ENCODE data around the gene PARD3.

PARD3 gene

DNA sequence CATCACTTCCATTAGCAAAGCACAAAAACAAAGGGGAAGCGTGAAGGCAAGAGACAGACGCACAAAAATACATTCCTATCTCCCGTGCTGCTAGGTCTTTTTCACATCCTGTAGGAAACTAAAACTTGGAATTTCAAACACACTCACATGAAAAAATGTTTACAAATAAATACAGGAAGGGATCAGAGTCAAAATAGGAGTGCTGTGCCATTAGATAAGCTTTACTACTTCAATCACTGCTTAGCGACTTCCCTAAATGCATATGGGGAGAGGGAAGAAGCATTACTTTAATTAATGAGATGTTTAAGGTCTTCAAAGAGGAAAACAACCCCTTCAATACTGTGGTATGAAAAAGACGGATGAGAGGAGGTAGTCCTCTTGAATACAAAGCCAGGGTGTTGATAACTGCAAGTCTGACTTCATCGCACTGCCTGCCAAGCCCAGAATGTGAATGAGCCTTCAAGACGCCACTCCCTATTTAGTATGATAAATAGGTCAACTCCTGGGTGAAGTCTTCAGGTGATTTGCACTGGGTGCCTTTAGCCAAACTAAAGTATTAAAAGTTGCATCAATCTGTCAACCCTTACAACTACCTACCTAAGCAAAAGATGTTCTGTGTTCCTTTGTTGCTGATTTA, 13.9 kb downstream of the PARD3 start:
- peaks cover 80% of the 10 kb centered on the region for H3K79me2 ChIP-seq (ENCODE audit: insufficient read depth, low read length)
- H4K20me1 ChIP-seq (ENCODE audit: insufficient read depth, low read length, poor library complexity, severe bottlenecking) = peaks cover 28% of the 10 kb centered on the region
- H2AFZ ChIP-seq (ENCODE audit: low read length) = no peak overlapping the region
- H3K9me2 ChIP-seq (replicated peaks; ENCODE audit: low read depth, low read length) = no peaks in the 10 kb centered on the region
- H3K36me3 ChIP-seq (ENCODE audit: insufficient read depth, low read length) = peaks cover 15% of the 10 kb centered on the region; the same call in 1 of the 2 replicates
- no peak overlapping the region for H3K4me3 ChIP-seq (ENCODE audit: low read length, poor library complexity, severe bottlenecking)
- H3K9ac ChIP-seq (ENCODE audit: low read depth, low read length, poor library complexity, severe bottlenecking) = no peak overlapping the region
- TF ChIP-seq, protein P1, sequence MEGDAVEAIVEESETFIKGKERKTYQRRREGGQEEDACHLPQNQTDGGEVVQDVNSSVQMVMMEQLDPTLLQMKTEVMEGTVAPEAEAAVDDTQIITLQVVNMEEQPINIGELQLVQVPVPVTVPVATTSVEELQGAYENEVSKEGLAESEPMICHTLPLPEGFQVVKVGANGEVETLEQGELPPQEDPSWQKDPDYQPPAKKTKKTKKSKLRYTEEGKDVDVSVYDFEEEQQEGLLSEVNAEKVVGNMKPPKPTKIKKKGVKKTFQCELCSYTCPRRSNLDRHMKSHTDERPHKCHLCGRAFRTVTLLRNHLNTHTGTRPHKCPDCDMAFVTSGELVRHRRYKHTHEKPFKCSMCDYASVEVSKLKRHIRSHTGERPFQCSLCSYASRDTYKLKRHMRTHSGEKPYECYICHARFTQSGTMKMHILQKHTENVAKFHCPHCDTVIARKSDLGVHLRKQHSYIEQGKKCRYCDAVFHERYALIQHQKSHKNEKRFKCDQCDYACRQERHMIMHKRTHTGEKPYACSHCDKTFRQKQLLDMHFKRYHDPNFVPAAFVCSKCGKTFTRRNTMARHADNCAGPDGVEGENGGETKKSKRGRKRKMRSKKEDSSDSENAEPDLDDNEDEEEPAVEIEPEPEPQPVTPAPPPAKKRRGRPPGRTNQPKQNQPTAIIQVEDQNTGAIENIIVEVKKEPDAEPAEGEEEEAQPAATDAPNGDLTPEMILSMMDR (conservative IDR thresholded peaks at IDR 0.05; ENCODE audit: low read length) = no peak
- no peak for TF ChIP-seq EZH2phosphoT487 (IDR thresholded peaks at IDR 0.05; ENCODE audit: borderline replicate concordance)
- H3F3A ChIP-seq (ENCODE audit: low read depth) = no peaks in the 10 kb centered on the region
- no peaks in the 10 kb centered on the region for H3K27me3 ChIP-seq (ENCODE audit: insufficient read depth, low read length, poor library complexity, severe bottlenecking)
- peaks cover 9% of the 10 kb centered on the region for H3K4me1 ChIP-seq (ENCODE audit: insufficient read depth, low read length, poor library complexity, severe bottlenecking)
- no peaks in the 10 kb centered on the region for H3K9me3 ChIP-seq (ENCODE audit: insufficient read depth, low read depth, low read length)
- no peak overlapping the region for H3K4me2 ChIP-seq (ENCODE audit: low read depth, low read length, poor library complexity, severe bottlenecking)

DNA sequence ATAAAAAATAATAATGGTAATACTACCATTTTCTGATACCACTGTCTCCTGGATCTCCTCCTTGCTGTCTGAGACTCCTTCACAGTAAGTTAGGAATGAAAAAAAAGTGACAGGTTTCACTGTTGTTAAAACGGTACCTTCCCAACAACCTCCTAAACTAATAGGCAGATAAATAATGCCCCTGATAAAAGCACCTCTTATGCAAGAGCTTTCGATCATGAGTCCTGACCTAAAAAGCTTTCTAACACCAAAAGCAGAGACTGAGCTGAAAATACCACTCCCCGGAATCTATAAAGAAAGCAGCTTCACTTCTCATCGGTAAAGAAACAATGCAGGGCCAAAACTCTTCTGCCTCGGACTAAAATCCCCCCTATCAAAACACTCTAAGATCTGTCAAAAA, 14.5 kb downstream of the PARD3 start:
- H4K20me1 ChIP-seq (ENCODE audit: insufficient read depth, low read length, poor library complexity, severe bottlenecking) = peaks cover 29% of the 10 kb centered on the region
- no peak for TF ChIP-seq EZH2phosphoT487 (IDR thresholded peaks at IDR 0.05; ENCODE audit: borderline replicate concordance)
- TF ChIP-seq, protein P1 (conservative IDR thresholded peaks at IDR 0.05; ENCODE audit: low read length) = no peak
- no peaks in the 10 kb centered on the region for H3F3A ChIP-seq (ENCODE audit: low read depth)
- no peak overlapping the region for H3K9ac ChIP-seq (ENCODE audit: low read depth, low read length, poor library complexity, severe bottlenecking)
- no peak overlapping the region for H3K4me3 ChIP-seq (ENCODE audit: low read length, poor library complexity, severe bottlenecking)
- peaks cover 80% of the 10 kb centered on the region for H3K79me2 ChIP-seq (ENCODE audit: insufficient read depth, low read length)
- no peak overlapping the region for H3K4me2 ChIP-seq (ENCODE audit: low read depth, low read length, poor library complexity, severe bottlenecking)
- H3K9me2 ChIP-seq (replicated peaks; ENCODE audit: low read depth, low read length) = no peaks in the 10 kb centered on the region
- no peak overlapping the region for H2AFZ ChIP-seq (ENCODE audit: low read length)
- no peaks in the 10 kb centered on the region for H3K9me3 ChIP-seq (ENCODE audit: insufficient read depth, low read depth, low read length)
- peaks cover 9% of the 10 kb centered on the region for H3K4me1 ChIP-seq (ENCODE audit: insufficient read depth, low read length, poor library complexity, severe bottlenecking)
- no peaks in the 10 kb centered on the region for H3K27me3 ChIP-seq (ENCODE audit: insufficient read depth, low read length, poor library complexity, severe bottlenecking)
- H3K36me3 ChIP-seq (ENCODE audit: insufficient read depth, low read length) = peaks cover 15% of the 10 kb centered on the region; the same call in 1 of the 2 replicates

DNA sequence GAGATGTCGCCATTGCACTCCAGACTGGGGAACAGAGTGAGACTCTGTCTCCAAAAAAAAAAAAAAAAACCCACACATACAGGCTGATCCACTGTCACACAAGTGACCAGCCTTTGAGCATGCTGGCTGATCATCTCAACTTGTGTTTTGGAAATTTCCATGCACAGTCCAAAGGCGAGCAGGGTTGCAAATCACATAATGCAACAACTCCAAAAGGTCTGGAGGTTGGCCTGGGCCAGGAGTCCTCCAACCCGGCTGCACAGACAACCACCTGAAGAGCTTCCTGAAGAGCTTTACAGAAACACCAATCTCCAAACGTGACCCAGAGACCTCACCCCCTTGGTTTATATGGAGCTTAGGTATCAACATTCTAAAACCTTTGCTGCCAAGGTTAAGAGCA, 16.4 kb downstream of the PARD3 start:
- Histone ChIP-seq H3K79me2 (ENCODE audit: insufficient read depth, low read length) (peaks cover 87% of the 10 kb centered on the region), H4K20me1 (ENCODE audit: insufficient read depth, low read length, poor library complexity, severe bottlenecking) (peaks cover 28% of the 10 kb centered on the region)

More for the DNA sequence above, 16.4 kb downstream of the PARD3 start:
- H3K9me2 ChIP-seq (replicated peaks; ENCODE audit: low read depth, low read length) = no peaks in the 10 kb centered on the region
- TF ChIP-seq EZH2phosphoT487 (IDR thresholded peaks at IDR 0.05; ENCODE audit: borderline replicate concordance) = no peak
- TF ChIP-seq, protein P1 (conservative IDR thresholded peaks at IDR 0.05; ENCODE audit: low read length) = no peak
- H3K4me3 ChIP-seq (ENCODE audit: low read length, poor library complexity, severe bottlenecking) = no peak overlapping the region
- H3K27me3 ChIP-seq (ENCODE audit: insufficient read depth, low read length, poor library complexity, severe bottlenecking) = no peaks in the 10 kb centered on the region
- peaks cover 14% of the 10 kb centered on the region for H3K4me1 ChIP-seq (ENCODE audit: insufficient read depth, low read length, poor library complexity, severe bottlenecking)
- no peaks in the 10 kb centered on the region for H3F3A ChIP-seq (ENCODE audit: low read depth)
- H3K9ac ChIP-seq (ENCODE audit: low read depth, low read length, poor library complexity, severe bottlenecking) = no peak overlapping the region
- H3K9me3 ChIP-seq (ENCODE audit: insufficient read depth, low read depth, low read length) = no peaks in the 10 kb centered on the region
- no peak overlapping the region for H3K4me2 ChIP-seq (ENCODE audit: low read depth, low read length, poor library complexity, severe bottlenecking)
- no peak overlapping the region for H2AFZ ChIP-seq (ENCODE audit: low read length)
- peaks cover 15% of the 10 kb centered on the region; the same call in 1 of the 2 replicates for H3K36me3 ChIP-seq (ENCODE audit: insufficient read depth, low read length)

Measured in Loucy (cell line).